ENCODE results near the gene FOXK2.

The FOXK2 gene

GRCh38 chr17:82489117-82489516, 30.4 kb upstream of the FOXK2 start:
- H3K18ac ChIP-seq (ENCODE audit: low read length) = no peak overlapping the region
- H3K27me3 ChIP-seq (ENCODE audit: insufficient read depth, low read length, poor library complexity) = no peaks in the 10 kb centered on the region
- no peak overlapping the region for H2AK5ac ChIP-seq (ENCODE audit: low read length)
- no peaks in the 10 kb centered on the region for H3K4me1 ChIP-seq (ENCODE audit: control insufficient read depth, low read depth, low read length)
- H3K4me2 ChIP-seq (ENCODE audit: low read length) = no peak overlapping the region
- no peak overlapping the region for H2BK15ac ChIP-seq (replicated peaks; ENCODE audit: low read depth)
- no peak overlapping the region for H3K9ac ChIP-seq (ENCODE audit: low read length)
- no peak overlapping the region for H3K56ac ChIP-seq (ENCODE audit: low read length)
- H3K4ac ChIP-seq (ENCODE audit: low read depth, low read length) = no peak overlapping the region
- no peak overlapping the region for H2BK120ac ChIP-seq (ENCODE audit: low read depth, low read length)
- no CpG with 5 or more reads among the region's 8 CpGs for WGBS (ENCODE audit: extremely low coverage, insufficient coverage, low lambda C conversion rate)
- H3K79me2 ChIP-seq (ENCODE audit: control insufficient read depth, insufficient read depth, low read length) = no peaks in the 10 kb centered on the region
- H3K4me3 ChIP-seq (ENCODE audit: low read length) = no peak overlapping the region
- H3K27ac ChIP-seq (ENCODE audit: low read depth, low read length) = no peak overlapping the region
- no peak overlapping the region for H4K8ac ChIP-seq (ENCODE audit: low read depth, low read length)
- no peaks in the 10 kb centered on the region for H3K79me1 ChIP-seq (ENCODE audit: low read length)
- no peak for DNase-seq
- no peak overlapping the region for H3K23ac ChIP-seq (ENCODE audit: low read length)
- no peak overlapping the region for H2BK5ac ChIP-seq (ENCODE audit: low read length)
- H3K36me3 ChIP-seq (ENCODE audit: control insufficient read depth, insufficient read depth, low read length) = peaks cover 5% of the 10 kb centered on the region
- H4K5ac ChIP-seq (ENCODE audit: low read length) = no peak overlapping the region

- Histone ChIP-seq H3K79me1 (ENCODE audit: low read length) (no peaks in the 10 kb centered on the region), H4K8ac (ENCODE audit: low read depth, low read length) (no peak overlapping the region), H3K9ac (ENCODE audit: low read length) (no peak overlapping the region), H3K56ac (ENCODE audit: low read length) (no peak overlapping the region), H2AK5ac (ENCODE audit: low read length) (no peak overlapping the region), H3K4me2 (ENCODE audit: low read length) (no peak overlapping the region), H3K23ac (ENCODE audit: low read length) (no peak overlapping the region), H3K36me3 (ENCODE audit: control insufficient read depth, insufficient read depth, low read length) (peaks cover 5% of the 10 kb centered on the region), H3K4me1 (ENCODE audit: control insufficient read depth, low read depth, low read length) (no peaks in the 10 kb centered on the region), H2BK15ac (replicated peaks; ENCODE audit: low read depth) (no peak overlapping the region), H3K4ac (ENCODE audit: low read depth, low read length) (no peak overlapping the region), H2BK5ac (ENCODE audit: low read length) (no peak overlapping the region), H2BK120ac (ENCODE audit: low read depth, low read length) (no peak overlapping the region), H3K27me3 (ENCODE audit: insufficient read depth, low read length, poor library complexity) (no peaks in the 10 kb centered on the region), H3K27ac (ENCODE audit: low read depth, low read length) (no peak overlapping the region), H4K5ac (ENCODE audit: low read length) (no peak overlapping the region), H3K79me2 (ENCODE audit: control insufficient read depth, insufficient read depth, low read length) (no peaks in the 10 kb centered on the region), H3K4me3 (ENCODE audit: low read length) (no peak overlapping the region), H3K18ac (ENCODE audit: low read length) (no peak overlapping the region)
- DNase-seq = no peak
- no CpG with 5 or more reads among the region's 21 CpGs for whole genome bisulfite sequencing (ENCODE audit: extremely low coverage, insufficient coverage, low lambda C conversion rate)
These were observed 29.6 kb upstream of the FOXK2 start for GRCh38 chr17:82489851-82490511.

GRCh38 chr17:82490512-82491195, 28.9 kb upstream of the FOXK2 start:
- Histone ChIP-seq H3K4ac (ENCODE audit: low read depth, low read length) (no peak overlapping the region), H3K79me2 (ENCODE audit: control insufficient read depth, insufficient read depth, low read length) (no peaks in the 10 kb centered on the region), H4K8ac (ENCODE audit: low read depth, low read length) (no peak overlapping the region), H4K5ac (ENCODE audit: low read length) (no peak overlapping the region), H3K36me3 (ENCODE audit: control insufficient read depth, insufficient read depth, low read length) (peaks cover 3% of the 10 kb centered on the region), H3K18ac (ENCODE audit: low read length) (no peak overlapping the region), H3K27me3 (ENCODE audit: insufficient read depth, low read length, poor library complexity) (no peaks in the 10 kb centered on the region), H2BK120ac (ENCODE audit: low read depth, low read length) (no peak overlapping the region), H2AK5ac (ENCODE audit: low read length) (no peak overlapping the region), H3K4me2 (ENCODE audit: low read length) (no peak overlapping the region), H3K79me1 (ENCODE audit: low read length) (no peaks in the 10 kb centered on the region), H3K4me1 (ENCODE audit: control insufficient read depth, low read depth, low read length) (no peaks in the 10 kb centered on the region), H2BK5ac (ENCODE audit: low read length) (no peak overlapping the region), H3K9ac (ENCODE audit: low read length) (no peak overlapping the region), H3K23ac (ENCODE audit: low read length) (peak overlapping the region; percentile 24), H2BK15ac (replicated peaks; ENCODE audit: low read depth) (no peak overlapping the region), H3K27ac (ENCODE audit: low read depth, low read length) (no peak overlapping the region), H3K4me3 (ENCODE audit: low read length) (no peak overlapping the region), H3K56ac (ENCODE audit: low read length) (no peak overlapping the region)
- no CpG with 5 or more reads among the region's 25 CpGs for WGBS (ENCODE audit: extremely low coverage, insufficient coverage, low lambda C conversion rate)
- DNase-seq = no peak

GRCh38 chr17:82491196-82491530, 28.4 kb upstream of the FOXK2 start:
- no peak overlapping the region for H3K4me3 ChIP-seq (ENCODE audit: low read length)
- no peak overlapping the region for H3K23ac ChIP-seq (ENCODE audit: low read length)
- H3K36me3 ChIP-seq (ENCODE audit: control insufficient read depth, insufficient read depth, low read length) = peaks cover 3% of the 10 kb centered on the region
- no peaks in the 10 kb centered on the region for H3K4me1 ChIP-seq (ENCODE audit: control insufficient read depth, low read depth, low read length)
- no peaks in the 10 kb centered on the region for H3K79me1 ChIP-seq (ENCODE audit: low read length)
- H2BK5ac ChIP-seq (ENCODE audit: low read length) = no peak overlapping the region
- DNase-seq = no peak
- H2BK120ac ChIP-seq (ENCODE audit: low read depth, low read length) = no peak overlapping the region
- no peak overlapping the region for H3K18ac ChIP-seq (ENCODE audit: low read length)
- H3K4ac ChIP-seq (ENCODE audit: low read depth, low read length) = no peak overlapping the region
- no peak overlapping the region for H3K4me2 ChIP-seq (ENCODE audit: low read length)
- no peak overlapping the region for H3K56ac ChIP-seq (ENCODE audit: low read length)
- H2AK5ac ChIP-seq (ENCODE audit: low read length) = no peak overlapping the region
- no peak overlapping the region for H3K9ac ChIP-seq (ENCODE audit: low read length)
- H3K27me3 ChIP-seq (ENCODE audit: insufficient read depth, low read length, poor library complexity) = no peaks in the 10 kb centered on the region
- H3K27ac ChIP-seq (ENCODE audit: low read depth, low read length) = no peak overlapping the region
- no peak overlapping the region for H4K5ac ChIP-seq (ENCODE audit: low read length)
- no peak overlapping the region for H2BK15ac ChIP-seq (replicated peaks; ENCODE audit: low read depth)
- WGBS (ENCODE audit: extremely low coverage, insufficient coverage, low lambda C conversion rate) = no CpG with 5 or more reads among the region's 10 CpGs
- no peak overlapping the region for H4K8ac ChIP-seq (ENCODE audit: low read depth, low read length)
- no peaks in the 10 kb centered on the region for H3K79me2 ChIP-seq (ENCODE audit: control insufficient read depth, insufficient read depth, low read length)

GRCh38 chr17:82491533-82491932, 28.0 kb upstream of the FOXK2 start:
- H2AK5ac ChIP-seq (ENCODE audit: low read length) = no peak overlapping the region
- H3K27ac ChIP-seq (ENCODE audit: low read depth, low read length) = no peak overlapping the region
- no peaks in the 10 kb centered on the region for H3K79me2 ChIP-seq (ENCODE audit: control insufficient read depth, insufficient read depth, low read length)
- H3K4me2 ChIP-seq (ENCODE audit: low read length) = no peak overlapping the region
- H3K36me3 ChIP-seq (ENCODE audit: control insufficient read depth, insufficient read depth, low read length) = peaks cover 3% of the 10 kb centered on the region
- no peak overlapping the region for H3K9ac ChIP-seq (ENCODE audit: low read length)
- no peak overlapping the region for H2BK120ac ChIP-seq (ENCODE audit: low read depth, low read length)
- no peaks in the 10 kb centered on the region for H3K4me1 ChIP-seq (ENCODE audit: control insufficient read depth, low read depth, low read length)
- WGBS (ENCODE audit: extremely low coverage, insufficient coverage, low lambda C conversion rate) = no CpG with 5 or more reads among the region's 15 CpGs
- no peak overlapping the region for H3K4ac ChIP-seq (ENCODE audit: low read depth, low read length)
- H3K56ac ChIP-seq (ENCODE audit: low read length) = no peak overlapping the region
- no peak overlapping the region for H3K23ac ChIP-seq (ENCODE audit: low read length)
- DNase-seq = no peak
- no peak overlapping the region for H4K8ac ChIP-seq (ENCODE audit: low read depth, low read length)
- H2BK15ac ChIP-seq (replicated peaks; ENCODE audit: low read depth) = no peak overlapping the region
- no peak overlapping the region for H3K18ac ChIP-seq (ENCODE audit: low read length)
- no peak overlapping the region for H4K5ac ChIP-seq (ENCODE audit: low read length)
- no peak overlapping the region for H3K4me3 ChIP-seq (ENCODE audit: low read length)
- no peaks in the 10 kb centered on the region for H3K27me3 ChIP-seq (ENCODE audit: insufficient read depth, low read length, poor library complexity)
- no peak overlapping the region for H2BK5ac ChIP-seq (ENCODE audit: low read length)
- no peaks in the 10 kb centered on the region for H3K79me1 ChIP-seq (ENCODE audit: low read length)

Measured in mesendoderm (in vitro differentiated cells).